AG04449 (cell line): ENCODE measurements around the gene FRMD3.
"Not testable (repeated sequence)": the region's sequence is repeated elsewhere in the genome, so short reads cannot be mapped to it uniquely, and the experiment has no call there.

ENCODE experiments used
- CTCF ChIA-PET: fragments of 350-600 bp; formaldehyde crosslinking; extraction: SDS; loops from one replicate; lab custom pipeline; 2021; ENCODE audit warnings: antibody characterized with exemption; lab: Yijun Ruan, JAX
- POLR2A ChIA-PET: fragments of 400-600, 350-600 bp; formaldehyde crosslinking; extraction: SDS; loops from one replicate; lab custom pipeline; 2020; ENCODE audit warnings: antibody characterized with exemption, inconsistent platforms; lab: Yijun Ruan, JAX
- DNase-seq: peaks from one replicate; pipeline ENCODE4 v3.0.0-alpha.2; 2010; ENCODE audit warnings: low read depth, low spot score
- H3K4me3 ChIP-seq: 2 replicates; pipeline ENCODE4 v1.5.1; 2011; ENCODE audit warnings: low read depth, mild to moderate bottlenecking, control low read depth, low read length
- CTCF ChIP-seq: IDR thresholded peaks from one replicate; pipeline ENCODE4 v1.5.1; 2011; ENCODE audit warnings: mild to moderate bottlenecking, moderate library complexity, low read length, control low read depth, inconsistent platforms; ENCODE audit not compliant: insufficient read depth; ENCODE audit errors: missing control alignments

The FRMD3 gene

DNA sequence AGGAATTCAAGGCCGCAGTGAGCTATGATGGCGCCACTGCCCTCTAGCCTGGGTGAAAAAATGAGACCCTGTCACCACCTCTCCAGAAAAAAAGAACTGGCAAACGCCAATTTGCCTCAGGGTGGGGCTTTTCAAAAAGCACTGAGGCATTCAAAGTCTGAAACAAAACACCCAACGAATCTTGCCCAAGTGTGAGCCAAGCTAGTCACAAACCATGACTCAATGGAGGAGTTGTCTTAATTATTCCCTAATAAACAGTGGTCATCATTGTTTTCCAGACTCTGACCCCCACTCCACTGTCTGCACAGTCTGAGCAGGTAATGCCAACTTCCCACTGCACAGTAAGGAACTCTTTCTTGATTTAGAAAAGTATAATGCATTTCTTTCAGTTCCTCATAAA is 16.8 kb downstream of the FRMD3 start:
- DNase-seq = no peak
- TF ChIP-seq CTCF = no peak
- CTCF ChIA-PET = interaction anchor here (0.8 to 1.2 kb wide), 2 partner anchors 17 to 22 kb away, joined by 3 read pairs; partner anchors contain the start of gene FRMD3
- H3K4me3 ChIP-seq = no peak overlapping the region
- POLR2A ChIA-PET = no interaction called here

DNA sequence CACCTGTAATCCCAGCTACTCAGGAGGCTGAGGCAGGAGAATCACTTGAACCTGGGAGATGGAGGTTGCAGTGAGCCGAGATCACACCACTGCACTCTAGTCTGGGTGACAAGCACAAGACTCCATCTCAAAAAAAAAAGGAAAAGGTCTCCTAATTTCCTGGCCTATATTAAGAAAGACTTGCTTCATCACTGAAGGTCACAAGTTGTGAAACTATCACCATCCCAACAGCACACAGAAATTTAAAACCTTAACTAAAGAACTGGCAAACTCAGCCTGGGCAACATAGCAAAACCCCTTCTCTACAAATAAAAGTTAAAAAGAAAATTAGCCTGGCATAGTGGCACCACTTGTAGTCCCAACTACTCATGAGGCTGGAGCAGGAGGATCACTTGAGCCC is 17.2 kb downstream of the FRMD3 start:
- no peak for TF ChIP-seq CTCF
- no peak overlapping the region for H3K4me3 ChIP-seq
- DNase-seq = no peak
- POLR2A ChIA-PET = interaction anchor here (1.0 kb wide), 1 partner anchor 44 kb away, joined by 3 read pairs; no protein-coding TSS in a partner anchor
- CTCF ChIA-PET = interaction anchor here (1.1 kb wide), 1 partner anchor 18 kb away, joined by 4 read pairs; the partner anchor contains the start of gene FRMD3

- TF ChIP-seq CTCF = no peak
- POLR2A ChIA-PET = interaction anchor here (1.0 kb wide), 1 partner anchor 43 kb away, joined by 3 read pairs; no protein-coding TSS in a partner anchor
- CTCF ChIA-PET = interaction anchor here (1.0 to 1.1 kb wide), 2 partner anchors 17 to 18 kb away, joined by 3 to 4 read pairs; partner anchors contain the start of gene FRMD3
- no peak overlapping the region for H3K4me3 ChIP-seq
- DNase-seq = peak; percentile 45
Observed at GRCh38 chr9:83520292-83520691, 17.9 kb downstream of the FRMD3 start.

DNA sequence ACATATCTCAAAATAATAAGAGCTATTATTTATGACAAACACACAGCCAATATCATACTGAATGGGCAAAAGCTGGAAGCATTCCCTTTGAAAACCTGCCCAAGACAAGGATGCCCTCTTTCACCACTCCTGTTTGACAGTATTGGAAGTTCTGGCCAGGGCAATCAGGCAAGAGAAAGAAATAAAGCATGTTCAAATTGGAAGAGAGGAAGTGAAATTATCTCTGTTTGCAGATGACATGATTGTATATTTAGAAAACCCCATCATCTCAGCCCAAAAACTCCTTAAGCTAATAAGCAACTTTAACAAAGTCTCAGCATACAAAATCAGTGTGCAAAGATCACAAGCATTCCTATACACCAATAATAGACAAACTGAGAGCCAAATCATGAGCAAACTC is 20.2 kb downstream of the FRMD3 start:
- DNase-seq, CTCF ChIA-PET, H3K4me3 ChIP-seq, POLR2A ChIA-PET: not testable (repeated sequence)

DNA sequence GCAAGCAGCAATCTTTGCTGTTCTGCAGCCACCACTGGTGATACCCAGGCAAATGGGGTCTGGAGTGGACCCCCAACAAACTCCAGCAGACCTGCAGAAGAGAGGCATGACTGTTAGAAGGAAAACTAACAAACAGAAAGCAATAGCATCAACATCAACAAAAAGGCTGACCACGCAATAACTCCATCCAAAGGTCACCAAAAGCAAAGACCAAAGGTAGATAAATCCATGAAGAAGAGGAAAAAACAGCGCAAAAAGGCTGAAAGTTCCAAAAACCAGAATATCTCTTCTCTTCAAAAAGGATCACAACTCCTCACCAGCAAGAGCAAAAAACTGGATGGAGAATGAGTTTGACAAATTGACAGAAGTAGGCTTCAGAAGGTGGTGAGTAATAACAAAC is 23.4 kb downstream of the FRMD3 start:
- H3K4me3 ChIP-seq = no peak overlapping the region
- no peak for DNase-seq
- no peak for TF ChIP-seq CTCF
- POLR2A ChIA-PET = no interaction called here
- CTCF ChIA-PET = no interaction called here

- TF ChIP-seq CTCF = no peak
- no peak overlapping the region for H3K4me3 ChIP-seq
- ChIA-PET CTCF (no interaction called here), POLR2A (no interaction called here)
- DNase-seq = no peak
Observed at GRCh38 chr9:83512621-83513020, 25.6 kb downstream of the FRMD3 start.

DNA sequence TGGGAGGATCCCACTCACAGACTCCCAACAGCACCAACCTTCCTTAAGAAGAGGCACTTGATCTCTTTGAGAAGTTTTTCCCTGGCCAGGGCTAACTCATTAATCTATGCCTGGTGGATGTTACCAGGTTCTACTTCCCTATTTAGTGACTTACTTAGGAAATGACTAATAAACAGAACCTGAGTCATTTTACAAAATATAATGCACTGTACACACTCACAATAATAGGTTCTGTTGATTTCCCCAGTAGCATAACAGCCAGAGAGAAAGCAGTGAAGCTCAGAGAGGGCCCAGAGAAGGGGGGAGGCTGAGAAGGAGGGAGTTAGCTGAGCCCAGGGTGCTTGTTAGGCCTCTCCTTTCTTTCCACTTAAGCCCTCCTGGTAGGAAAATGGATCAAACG is 27.1 kb downstream of the FRMD3 start:
- ChIA-PET POLR2A (no interaction called here), CTCF (interaction anchor here (1.0 to 1.2 kb wide), 2 partner anchors 8 to 33 kb away, joined by 3 read pairs; no protein-coding TSS in a partner anchor)
- no peak for TF ChIP-seq CTCF
- DNase-seq = no peak
- no peak overlapping the region for H3K4me3 ChIP-seq
